Measurements from ENCODE around the gene VSX2. TPM values are rescaled to one million over a fixed set of nuclear protein-coding genes. Genes with fewer than 3 reads are reported as not detected.

Gene VSX2
- total RNA-seq, 1 donor, result not detected

DNA sequence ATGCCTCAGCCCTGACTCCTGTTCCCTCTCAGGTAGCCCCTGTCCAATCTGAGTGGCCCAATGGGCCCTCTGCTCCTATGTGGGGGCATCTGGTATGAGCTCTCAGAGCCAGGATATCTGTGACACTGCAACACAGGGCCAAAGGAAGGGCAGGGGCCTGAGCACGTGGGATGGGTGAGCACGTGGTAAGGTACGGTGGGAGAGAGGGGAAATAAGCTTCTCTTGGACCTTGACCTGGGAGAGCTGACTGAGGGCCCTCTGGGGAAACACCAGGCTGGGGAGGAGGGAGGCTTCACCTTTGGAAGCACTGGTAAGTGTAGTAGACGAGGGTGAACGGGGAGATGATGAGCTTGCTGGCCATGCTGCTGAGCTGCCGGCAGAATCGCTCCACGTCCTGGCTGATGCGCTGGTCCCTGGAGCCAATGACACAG is 56.8 kb downstream of the VSX2 start:
- no peak for DNase-seq (ENCODE audit: low read depth)
- TF ChIP-seq, protein P1, sequence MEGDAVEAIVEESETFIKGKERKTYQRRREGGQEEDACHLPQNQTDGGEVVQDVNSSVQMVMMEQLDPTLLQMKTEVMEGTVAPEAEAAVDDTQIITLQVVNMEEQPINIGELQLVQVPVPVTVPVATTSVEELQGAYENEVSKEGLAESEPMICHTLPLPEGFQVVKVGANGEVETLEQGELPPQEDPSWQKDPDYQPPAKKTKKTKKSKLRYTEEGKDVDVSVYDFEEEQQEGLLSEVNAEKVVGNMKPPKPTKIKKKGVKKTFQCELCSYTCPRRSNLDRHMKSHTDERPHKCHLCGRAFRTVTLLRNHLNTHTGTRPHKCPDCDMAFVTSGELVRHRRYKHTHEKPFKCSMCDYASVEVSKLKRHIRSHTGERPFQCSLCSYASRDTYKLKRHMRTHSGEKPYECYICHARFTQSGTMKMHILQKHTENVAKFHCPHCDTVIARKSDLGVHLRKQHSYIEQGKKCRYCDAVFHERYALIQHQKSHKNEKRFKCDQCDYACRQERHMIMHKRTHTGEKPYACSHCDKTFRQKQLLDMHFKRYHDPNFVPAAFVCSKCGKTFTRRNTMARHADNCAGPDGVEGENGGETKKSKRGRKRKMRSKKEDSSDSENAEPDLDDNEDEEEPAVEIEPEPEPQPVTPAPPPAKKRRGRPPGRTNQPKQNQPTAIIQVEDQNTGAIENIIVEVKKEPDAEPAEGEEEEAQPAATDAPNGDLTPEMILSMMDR (IDR thresholded peaks at IDR 0.05; ENCODE audit: insufficient read depth, low read length), result no peak
- H3K4me3 ChIP-seq (ENCODE audit: low read depth, low read length), result no peak overlapping the region

DNA sequence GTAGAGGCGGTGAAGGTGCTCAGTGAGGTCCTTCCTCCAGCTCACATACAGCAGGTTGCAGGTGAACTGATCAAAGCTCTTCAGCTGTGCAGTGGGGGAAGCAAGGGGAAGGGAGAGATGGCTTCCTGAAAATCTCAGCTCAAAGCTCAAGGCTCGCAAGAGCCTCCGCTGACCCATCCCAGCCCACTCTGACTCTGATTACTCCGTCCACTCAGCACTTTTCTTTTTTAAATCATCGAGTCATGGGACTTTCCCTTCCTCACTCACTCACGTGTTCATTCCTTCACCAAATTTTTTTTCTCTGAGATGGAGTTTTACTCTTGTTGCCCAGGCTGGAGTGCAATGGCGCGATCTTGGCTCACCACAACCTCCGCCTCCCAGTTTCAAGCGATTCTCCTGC is 58.7 kb downstream of the VSX2 start:
- no peak overlapping the region for H3K4me3 ChIP-seq (ENCODE audit: low read depth, low read length)
- no peak for DNase-seq (ENCODE audit: low read depth)
- TF ChIP-seq, protein P1 (IDR thresholded peaks at IDR 0.05; ENCODE audit: insufficient read depth, low read length), result no peak

DNA sequence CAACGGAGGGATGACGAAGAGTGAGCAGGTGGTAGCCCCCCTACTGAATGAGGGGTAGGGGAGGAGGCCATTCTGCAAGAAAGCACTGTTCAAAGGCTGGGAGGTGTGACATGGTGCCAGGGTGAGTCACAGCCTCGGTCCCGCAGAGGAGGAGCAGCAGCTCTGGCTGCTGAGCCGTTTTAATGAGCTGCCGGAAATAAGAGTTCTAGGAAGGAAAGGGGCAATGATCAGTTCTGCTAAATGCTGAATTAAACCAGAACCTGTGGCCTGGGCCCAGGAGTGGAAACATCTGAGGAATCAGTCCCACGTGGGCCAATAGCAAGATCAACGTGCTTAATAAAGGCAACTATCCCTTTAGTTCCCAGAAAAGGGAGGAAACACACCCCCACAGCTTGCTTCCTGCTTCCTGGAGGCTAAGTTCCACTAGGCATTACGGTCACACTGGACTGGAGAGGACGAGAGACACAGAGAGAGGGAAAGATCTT is 59.9 kb downstream of the VSX2 start:
- TF ChIP-seq, protein P1 (IDR thresholded peaks at IDR 0.05; ENCODE audit: insufficient read depth, low read length), result no peak
- H3K4me3 ChIP-seq (ENCODE audit: low read depth, low read length), result peak overlapping the region; percentile 5
- DNase-seq (ENCODE audit: low read depth), result peak; percentile 25

DNA sequence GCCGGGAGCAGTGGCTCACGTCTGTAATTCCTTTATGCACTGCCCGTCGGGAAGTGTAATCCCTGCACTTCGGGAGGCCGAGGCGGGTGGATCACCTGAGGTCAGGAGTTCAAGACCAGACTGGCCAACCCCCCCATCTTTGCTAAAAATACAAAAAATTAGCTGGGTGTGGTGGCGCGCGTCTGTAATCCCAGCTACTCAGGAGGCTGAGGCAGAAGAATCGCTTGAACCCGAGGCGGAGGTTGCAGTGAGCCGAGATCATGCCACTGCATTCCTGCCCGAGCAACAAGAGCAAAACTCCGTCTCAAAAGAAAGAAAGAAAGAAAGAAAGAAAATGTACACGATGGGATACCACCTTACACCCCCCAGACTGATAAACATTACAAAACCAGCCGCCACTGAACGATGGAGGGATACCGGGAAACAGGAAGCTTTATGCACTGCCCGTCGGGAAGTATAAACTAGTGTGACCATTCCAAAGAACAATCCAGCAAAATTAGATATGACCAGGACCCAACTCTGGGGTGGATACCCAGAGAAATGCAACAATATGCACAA is 62.4 kb downstream of the VSX2 start:
- H3K4me3 ChIP-seq (ENCODE audit: low read depth, low read length), result peak overlapping the region; percentile 85
- TF ChIP-seq, protein P1 (IDR thresholded peaks at IDR 0.05; ENCODE audit: insufficient read depth, low read length), result no peak
- no peak for DNase-seq (ENCODE audit: low read depth)

DNA sequence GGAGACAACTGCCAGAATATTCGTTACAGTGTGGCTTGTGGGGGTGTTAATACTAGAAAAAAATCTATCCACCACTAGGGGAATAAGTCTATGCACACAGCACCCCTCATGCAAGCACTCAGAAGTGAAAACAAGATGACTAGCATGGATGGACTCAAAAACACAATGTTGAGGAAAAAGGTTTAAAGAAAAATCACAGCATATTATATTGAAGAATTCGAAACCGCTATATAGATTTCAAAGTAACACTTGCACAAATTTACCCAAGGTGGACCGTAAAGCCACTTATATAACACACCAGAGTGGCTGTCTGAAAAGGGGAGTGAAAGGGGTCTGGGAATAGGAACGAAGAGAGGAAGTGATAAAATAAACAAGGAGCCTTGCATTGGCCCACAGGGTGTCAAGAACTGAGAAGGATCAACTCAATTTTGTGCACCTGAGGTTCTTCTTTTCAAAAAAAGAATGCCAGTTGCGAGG is 62.9 kb downstream of the VSX2 start:
- TF ChIP-seq, protein P1 (IDR thresholded peaks at IDR 0.05; ENCODE audit: insufficient read depth, low read length), result peak; percentile 65
- H3K4me3 ChIP-seq (ENCODE audit: low read depth, low read length), result peak overlapping the region; percentile 85
- peak; percentile 68 for DNase-seq (ENCODE audit: low read depth)

DNA sequence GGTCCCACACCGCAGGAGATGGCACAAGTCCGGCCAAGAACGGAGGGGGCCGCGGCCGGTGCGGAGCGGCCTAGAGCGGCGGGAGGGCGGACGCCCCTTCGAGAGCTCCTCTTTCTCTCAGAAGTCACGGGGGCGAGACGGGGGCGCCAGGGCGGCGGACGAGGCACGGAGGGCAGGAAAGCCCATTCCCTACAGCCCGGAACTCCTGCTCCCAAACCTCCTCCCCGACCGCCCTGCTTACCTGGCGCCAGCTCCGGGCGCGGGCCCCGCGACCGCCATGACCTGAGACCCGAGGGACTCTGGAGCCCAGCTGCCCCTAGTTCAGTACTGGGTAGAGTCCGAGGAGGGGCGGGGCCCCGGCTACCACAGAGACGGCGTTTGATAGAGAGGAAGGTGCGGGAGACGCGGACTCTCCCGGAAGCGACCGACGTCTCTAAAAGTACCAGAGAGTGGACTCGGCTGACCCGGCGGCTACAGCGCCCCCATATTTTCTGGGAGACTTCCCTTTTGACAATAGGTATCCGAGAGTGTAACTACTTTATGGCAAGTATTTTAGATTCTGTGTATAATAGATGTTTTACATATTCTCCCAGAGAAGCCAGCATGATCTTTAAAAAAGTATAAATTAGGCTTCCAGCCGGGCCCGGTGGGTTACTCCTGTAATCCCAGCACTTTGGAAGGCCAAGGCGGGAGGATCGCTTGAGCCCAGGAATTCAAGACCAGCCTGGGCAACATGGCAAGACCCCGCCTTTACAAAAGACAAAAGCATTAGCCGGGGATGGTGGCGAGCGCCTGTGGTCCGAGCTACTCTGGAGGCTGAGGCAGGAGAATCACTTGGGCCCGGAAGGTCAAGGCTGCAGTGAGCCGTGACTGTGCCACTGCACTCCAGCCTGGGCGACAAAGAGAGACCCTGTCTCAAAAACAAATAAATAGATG is 63.7 kb downstream of the VSX2 start, which contains the start of gene ABCD4:
ABCD4 (minus strand) TSS at position 301 of the 936 bp plus-strand sequence; CDS start at position 279, 22 bp downstream.
- H3K4me3 ChIP-seq (ENCODE audit: low read depth, low read length), result peak within 1 kb of the TSS; percentile 85
- DNase-seq (ENCODE audit: low read depth), result peak; percentile 91
- TF ChIP-seq, protein P1 (IDR thresholded peaks at IDR 0.05; ENCODE audit: insufficient read depth, low read length), result peak; percentile 36
